AG08395 (cell line): Measurements from ENCODE around the gene ENAH.
A peak's percentile ranks its signal among the peaks of the same experiment; 100 is the strongest.

Experiments used
- DNase-seq: peaks from one replicate; pipeline ENCODE4 v3.0.0; 2012; ENCODE audit warnings: mixed read lengths, low spot score

The ENAH gene

DNA sequence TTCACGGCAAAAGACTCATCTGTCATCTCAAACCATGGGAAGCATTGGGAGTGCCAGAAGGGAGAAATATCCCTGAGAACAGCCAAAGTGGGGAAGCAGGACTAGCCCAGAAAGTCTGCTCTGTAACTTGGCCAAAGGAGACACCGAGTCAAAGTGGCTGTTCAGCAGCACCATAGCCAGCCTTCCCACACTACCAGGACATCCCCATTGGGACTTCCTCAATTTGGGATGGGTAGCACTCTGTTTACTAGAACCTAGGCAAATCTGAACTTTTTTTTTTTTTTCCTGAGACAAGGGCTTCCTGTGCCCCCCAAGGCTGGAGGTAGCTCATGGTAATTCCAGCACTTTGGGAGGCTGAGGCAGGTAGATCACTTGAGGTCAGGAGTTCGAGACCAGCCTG lies 93.0 kb downstream of the ENAH start:
- no peak for DNase-seq

DNA sequence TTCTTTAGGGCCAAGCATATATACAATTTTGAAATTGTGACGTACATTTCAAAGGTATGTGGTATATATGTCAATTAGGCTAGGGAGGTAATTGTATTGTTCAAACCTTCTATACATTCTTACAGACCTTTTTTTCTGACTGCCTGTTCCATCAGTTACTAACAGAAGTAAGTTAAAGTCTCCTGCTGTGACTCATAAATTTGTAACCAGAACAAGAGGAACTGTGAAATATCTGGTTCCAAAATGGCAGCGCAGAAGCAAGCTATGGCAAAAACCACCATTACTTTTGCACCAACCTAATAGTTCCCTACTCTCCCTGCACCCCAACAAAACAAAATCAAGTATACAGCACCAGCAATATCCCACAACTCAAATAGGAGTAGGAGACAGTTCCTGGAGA lies 93.6 kb downstream of the ENAH start:
- no peak for DNase-seq

DNA sequence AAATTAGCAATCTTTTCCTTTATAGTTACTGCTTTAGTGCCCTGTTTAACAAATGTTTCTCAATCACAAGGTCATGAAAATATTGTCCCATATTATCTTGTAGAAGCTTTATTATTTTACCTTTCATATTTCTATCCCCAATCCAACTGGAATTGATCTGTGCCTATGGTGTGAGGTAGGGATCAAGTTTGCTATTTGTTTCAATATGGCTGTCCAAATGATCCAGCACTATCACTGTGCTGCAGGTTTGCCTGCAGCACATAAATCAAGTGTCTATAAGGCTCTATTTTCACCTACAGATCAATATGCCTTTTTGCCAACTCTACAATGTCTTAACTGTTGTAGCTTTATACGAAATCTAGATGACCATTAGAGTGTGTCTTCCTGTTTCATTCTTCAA lies 96.2 kb downstream of the ENAH start:
- no peak for DNase-seq

DNA sequence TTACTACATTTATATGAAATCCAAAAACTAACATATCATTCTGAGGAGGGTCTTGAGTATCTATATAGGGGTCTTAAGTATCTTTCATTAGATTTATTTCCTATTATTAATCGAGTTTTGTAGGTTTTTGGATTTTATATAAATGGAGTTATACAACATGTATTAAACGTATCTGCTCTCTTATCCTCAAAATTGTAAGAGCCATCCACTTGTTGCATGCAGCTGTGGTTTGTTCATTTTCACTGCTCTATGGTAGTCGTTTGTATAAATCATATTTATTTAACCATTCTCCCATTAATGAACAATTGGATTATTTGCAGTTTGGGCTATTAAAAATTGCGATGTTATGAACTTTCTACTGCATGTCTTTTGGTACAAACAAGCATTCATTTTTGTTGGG lies 97.1 kb downstream of the ENAH start:
- DNase-seq, result no peak

DNA sequence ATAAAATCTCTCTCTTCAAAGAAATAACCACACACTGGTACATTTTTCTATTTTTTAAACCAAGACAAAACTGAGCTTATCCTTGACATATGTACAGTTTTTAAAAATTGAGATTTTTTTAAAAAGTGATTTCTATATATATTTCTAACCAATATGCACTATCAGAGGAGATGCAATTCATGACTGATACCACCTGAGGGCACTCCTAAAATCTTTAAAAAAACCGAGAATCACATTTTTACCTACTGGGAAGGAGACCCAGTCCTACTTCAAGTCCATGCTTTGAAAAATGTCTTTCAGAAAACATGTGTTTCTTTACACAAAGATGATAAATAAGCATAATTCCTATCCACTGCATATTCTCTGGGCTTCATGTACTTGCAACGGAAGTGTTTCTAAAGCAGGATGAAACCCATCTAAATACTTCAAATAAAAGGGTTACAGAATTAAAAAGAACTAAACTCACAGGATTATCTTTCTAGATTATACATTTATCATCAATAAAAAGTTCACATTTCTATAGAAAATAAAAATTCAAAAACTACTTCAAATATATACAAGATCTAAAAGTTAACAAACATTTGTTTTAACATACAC lies 98.6 kb downstream of the ENAH start:
- peak; percentile 46 for DNase-seq

DNA sequence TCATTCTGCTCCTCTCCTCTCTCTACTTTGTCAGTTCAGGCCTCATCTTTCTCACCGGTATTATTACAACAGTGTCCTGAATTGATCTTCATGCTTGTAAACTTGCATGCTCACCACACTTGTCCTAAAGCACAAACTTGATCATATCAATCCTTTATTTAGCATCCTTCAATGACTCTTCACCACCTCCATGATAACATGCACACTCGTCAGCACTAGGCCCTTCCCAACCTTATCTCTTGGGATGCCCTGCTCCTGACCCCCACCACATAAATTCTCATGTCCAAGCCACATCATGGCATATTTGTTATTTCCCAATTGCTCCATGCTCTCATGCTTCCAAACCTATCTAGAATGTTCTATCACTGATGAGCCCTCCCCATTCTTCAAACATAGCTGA lies 103.1 kb downstream of the ENAH start:
- DNase-seq, result no peak

DNA sequence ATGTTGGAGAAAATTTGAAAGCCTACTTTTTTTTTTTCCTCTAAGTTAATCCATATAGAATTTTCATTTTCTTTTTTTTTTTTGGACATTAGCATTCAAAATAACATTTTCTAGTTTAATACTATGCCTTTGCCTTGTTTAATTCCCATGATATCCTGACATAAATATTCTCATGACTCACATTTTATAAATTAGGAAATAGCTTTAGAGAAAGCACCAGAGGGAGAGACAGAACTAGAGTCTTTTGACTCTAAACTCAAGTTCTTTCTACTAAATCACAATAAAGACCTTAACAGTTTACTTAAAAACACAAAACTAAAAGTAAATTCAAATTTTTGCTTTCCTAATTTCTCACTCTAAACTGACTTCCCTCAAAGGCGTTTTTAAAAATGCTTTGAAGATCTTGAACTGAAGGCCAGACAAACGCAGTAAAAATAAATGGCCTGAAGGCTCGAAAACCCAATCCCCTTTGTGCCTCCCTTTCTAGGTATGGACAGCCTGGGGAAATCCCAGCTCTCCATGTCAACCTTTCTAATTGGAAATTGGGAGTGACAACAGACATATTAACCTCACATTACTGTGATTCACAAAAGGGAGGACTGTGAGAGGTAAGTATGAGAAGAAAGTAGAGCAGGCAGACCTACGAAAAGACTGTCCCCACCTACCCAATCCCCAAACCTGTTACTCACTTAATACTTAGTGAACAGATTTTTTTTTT lies 104.6 kb downstream of the ENAH start:
- peak; percentile 7 for DNase-seq

DNA sequence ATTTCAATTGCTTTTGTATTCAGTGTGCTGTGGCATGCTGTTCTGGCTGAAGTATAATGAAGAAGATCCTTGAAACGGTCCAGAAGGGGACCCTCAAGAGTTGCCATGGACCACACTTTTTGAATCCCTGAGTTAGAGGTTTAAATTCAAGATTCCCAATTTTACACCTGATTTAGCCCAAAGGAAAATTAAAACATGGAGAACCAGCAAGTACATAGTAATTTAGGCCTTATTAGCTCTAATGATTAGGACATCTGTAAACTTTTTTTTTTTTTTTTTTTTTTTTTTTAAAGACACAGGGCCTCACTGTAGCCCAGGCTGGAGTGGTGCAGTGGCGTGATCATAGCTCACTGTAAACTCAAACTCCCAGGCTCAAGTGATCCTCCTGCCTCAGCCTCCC lies 107.3 kb downstream of the ENAH start:
- DNase-seq, result no peak

DNA sequence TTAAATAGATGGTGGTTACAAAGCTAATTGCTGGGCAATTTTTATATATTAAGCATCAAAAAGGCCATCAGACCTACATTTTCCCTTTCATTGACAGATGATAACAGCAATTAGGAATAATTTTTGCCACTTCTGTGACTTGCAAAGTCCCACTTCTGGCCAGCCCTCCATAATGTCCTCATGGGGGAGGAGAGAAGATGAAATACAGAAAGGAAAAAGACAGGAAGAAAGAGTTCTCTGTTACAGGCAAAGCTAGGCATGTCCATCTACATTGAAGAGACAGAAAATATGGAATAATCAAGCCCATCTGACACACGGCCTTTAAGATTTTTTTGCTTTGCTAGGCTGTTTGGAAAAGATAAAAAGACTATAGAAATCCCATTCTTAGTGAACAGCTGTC lies 108.0 kb downstream of the ENAH start:
- no peak for DNase-seq

DNA sequence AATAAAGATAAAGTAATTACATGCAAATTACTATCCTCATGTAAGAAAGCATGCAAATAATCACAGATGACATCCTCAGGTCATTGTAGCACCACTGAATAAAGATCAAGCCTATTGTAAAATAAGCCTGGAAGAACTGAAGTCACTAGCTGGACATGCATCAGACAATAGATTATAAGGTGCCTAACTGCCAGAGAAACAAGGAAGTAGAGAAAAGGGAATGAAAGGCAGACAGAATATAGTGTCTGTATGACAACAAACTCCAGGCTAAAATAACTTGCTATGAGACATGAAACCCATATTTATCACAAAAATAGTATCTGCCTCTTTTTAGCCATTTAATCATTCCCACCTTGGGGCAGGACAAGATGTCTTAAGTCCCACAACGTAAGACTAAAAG lies 108.7 kb downstream of the ENAH start:
- DNase-seq, result no peak

DNA sequence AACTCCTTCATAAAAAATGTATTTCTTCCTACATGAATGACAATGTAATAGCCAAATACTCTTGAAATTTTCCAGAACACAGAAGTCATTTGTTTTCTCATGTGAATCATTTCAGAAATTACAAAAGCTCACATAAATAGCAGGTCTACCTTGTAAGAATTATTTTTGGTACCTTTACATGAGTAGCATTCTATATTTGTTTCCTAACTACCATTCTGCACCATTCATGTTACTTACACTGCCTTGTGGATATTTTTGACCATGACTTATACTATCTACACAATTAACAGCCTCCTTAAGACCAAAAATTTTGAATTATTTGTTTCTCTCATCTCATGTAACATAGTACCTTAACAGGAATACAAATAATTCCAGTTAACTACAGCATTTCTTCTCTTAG lies 109.6 kb downstream of the ENAH start:
- no peak for DNase-seq

DNA sequence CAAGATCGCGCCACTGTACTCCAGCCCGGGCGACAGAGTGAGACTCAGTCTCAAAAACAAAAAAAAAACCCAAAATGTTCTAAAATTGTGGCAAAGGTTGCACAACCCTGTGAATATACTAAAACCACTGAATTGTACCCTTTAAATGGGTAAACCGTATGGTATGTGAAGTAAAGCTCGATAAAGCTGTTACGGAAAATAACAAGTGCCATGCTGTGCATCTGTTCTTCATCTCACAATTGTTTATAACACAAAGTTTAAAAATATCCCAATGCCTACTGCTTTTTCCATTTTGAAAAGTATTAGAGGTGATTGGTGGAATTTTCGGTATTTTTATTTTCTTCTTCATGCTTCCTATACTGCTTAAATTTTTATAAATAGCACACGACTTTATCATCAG lies 111.5 kb downstream of the ENAH start:
- DNase-seq, result no peak

DNA sequence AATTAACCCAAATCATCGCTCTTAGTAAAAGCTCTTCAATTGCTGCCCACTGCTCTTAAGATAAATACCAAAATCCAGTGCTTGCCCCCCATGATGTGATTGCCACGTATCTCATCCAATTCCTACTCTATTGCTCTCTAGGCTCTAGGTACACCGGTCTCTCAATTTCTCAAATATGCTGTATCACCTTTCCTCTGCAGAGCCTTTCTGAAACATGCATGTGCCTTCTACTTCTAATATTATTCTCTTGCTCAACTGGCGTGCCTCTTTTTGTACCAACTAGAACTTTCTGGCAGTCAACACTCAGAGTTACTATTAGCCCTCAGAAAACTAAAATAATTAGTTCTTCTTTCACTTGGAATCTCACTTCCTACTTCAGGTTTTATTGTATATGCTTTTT lies 113.3 kb downstream of the ENAH start:
- DNase-seq, result no peak

DNA sequence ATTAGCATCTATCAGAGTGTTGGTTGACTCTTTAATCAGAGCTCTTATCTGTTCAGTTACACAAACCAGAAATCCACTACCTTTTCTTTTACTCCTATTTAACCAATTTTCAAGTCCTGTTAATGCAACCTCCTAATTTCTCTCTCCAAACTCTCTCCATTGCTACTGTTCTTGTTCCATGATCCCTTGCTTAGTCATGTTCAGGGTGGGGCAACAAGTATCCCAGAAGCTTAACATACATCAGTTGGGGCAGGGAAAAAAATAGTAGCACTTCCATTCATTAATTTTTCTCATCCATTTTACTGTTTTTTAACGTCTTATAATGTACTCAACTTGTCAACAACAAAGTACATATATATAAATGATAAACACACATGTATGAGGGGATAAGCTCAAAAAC lies 113.9 kb downstream of the ENAH start:
- no peak for DNase-seq

DNA sequence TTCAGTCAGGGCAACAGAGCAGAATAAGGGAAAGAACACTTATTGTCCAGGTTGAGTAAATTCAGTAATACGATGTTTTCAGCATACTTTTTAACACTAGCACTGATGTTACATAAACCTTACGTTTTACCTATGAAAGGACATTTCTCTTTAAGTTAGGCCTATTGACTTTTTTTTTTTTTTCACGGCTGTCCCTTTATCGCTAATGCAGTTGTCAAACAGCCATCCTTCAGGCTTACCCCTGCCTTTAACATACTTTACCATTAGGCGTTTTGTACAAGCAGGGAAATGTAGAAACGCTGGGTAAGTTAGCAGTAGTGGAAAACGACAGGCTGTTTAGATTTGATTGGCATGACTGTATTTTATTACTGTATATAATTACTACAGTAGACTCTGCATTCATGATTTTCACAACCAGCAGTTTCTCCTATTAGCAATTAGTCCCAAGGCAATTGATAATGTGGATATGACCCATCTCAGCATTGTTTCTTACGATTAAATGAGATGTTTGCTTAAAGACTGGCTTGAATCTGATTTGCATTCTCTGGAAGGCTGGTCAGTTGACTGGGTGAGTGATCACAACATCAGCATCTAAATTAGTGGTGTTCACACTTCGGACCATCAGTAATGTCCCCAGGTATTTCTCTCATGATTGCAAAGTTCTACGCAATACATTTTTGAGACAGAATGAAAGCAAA lies 115.2 kb downstream of the ENAH start:
- DNase-seq, result no peak

DNA sequence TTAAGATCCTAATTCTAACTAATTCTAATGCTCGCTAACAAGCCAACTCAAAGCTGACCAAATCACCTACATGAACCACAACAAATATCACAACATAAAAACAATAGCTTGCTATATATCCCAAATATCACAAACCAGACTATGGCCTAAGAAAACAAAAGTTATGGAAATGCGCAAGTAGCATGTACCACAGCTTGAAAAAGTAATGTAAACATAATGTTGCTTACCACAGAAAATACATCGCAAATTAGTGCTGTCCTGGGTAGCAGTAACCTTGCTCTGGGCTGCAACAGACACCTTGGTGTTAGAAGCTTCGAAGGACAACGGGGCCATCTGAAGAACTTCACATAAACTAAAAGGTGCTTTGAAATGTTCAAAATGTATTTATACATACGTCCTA lies 117.6 kb downstream of the ENAH start:
- DNase-seq, result no peak

DNA sequence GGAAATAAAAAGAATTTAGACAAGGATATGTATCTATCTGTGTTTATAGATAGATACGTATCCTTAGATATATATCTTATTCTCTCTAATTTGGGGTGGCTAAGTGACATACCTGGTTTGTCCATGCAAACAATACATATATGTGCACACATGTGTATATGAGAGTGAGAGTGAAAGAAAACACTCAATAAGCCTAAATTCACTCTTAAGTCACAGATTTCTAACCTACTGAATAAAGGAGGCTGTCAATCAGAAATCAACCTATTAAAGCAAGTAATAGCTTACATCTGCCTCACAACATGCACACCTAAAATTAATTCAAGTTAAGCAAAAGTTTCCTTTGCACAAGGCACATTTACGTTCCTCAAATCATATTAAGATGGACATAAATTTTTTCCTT lies 118.2 kb downstream of the ENAH start:
- no peak for DNase-seq

DNA sequence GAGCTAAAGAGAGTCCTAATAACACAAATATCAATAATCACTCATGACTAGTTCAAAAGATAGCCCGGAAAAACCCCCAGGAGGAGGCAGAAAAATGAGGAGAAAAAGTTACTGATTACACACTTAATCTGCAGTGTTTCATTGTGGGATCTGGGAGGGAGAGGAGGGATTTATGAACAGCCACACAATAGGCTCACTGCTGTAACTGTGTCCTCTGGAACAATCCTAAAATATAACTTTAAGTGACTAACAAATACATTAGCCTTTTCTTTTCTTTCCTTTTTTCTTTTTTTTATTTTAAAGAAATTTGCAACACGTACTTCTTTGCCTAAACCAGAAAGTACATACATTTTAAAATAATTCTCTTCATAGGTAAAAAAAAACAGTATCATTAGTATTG lies 118.8 kb downstream of the ENAH start:
- DNase-seq, result no peak

DNA sequence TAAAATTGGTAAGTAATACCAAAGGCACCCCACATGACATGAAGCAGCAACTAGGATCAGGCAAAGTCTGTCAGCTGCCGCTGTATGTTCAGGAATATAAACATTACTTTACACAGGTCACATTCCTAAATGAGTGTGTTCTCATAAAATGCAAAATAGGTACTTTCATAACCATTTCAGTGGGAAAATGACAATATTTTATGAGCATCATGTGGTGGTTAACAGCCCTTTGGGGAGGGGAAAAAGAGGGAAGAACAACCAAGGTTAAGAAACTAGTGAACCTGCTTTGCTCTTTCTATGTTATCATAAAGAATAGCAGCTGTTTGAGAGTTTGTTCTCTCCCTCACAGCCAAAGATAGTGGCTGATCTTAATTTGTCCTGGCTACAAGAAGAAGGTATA lies 119.7 kb downstream of the ENAH start:
- no peak for DNase-seq

DNA sequence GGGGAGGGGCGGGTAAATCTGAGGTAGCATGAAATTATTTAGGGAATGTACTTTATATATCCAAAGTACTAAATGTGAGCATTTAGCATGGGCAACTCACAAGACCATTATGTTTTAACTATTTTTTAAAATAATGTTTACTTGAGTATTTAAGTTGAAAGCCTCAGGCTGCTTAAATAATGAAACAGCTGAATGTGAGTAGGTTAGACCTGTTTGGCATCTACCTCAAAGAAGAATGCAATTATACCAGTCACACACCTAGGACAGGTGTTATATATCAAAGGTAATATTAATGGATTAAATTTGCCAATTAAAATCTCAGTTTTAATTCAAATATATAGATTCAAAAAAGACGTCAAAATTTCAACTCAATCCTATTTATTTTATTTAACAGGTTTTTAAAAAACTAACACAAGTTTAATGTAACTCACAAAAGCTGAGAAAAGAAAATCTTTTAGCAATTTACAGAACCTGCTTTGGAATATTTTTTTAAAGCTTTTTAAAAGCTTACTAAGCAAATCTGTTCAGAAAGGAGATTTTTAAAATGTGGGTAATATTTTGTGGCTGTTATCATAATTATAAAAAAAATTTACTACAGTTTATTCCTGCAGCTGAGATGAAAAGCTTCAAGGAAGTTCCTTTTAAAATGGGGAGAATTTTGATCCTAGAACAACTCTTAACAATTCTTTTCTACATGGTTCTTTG lies 120.5 kb downstream of the ENAH start:
- no peak for DNase-seq

DNA sequence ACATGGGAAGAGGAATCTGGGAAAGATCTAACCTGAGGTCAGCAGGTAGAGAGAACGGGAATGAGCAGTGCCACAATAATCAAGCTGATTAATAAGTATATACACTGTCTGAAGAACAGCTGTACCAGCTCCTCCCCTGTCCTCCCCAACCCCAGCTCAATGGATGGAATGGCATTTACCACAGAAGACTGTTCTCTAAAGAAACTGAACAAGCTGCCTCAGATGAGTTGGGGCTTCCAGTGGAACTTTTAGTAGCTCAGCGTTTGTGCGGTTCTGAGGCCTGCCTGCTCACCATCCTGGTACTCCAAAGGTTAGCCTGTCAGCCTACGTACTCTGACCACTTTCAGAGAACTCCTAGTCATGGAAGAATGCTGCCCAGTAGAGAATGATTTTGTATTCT lies 123.2 kb downstream of the ENAH start:
- DNase-seq, result no peak

DNA sequence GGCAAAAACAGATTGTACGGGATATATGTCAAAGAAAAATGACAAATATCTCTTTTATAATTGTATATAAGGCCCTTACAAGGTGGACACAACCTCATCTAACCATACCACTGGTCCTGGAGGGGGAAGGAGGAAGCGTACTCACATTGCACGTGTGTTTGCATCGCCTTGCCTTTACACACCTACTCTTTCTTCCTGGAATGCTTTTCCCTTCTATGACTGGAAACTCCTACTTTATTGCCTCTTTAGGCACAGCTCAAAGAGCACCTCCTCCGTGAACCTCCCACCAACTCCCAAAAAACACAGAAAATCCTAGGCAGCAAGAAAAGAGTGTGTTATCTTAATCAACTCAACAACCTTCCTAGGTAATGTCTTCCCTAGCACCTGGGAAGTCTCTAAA lies 125.3 kb downstream of the ENAH start:
- no peak for DNase-seq

DNA sequence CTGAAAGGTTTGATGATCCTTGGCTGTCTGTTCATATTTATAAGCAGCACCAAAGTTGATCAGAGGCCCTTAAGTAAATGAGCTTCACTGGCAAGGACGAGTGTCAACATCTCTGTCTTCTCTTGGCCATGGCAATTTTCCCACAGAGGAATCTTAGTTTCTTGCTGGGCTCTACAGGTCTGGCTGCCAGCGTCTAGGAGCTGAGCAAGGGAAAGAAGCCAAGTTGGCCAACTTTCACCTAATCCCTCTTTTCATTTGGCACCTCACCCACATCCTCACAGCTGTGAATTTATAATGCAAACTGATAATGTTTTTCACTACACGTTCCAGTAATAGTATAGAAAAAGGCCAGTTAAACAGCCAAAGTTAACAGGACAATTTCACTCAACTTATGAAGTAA lies 126.0 kb downstream of the ENAH start:
- DNase-seq, result no peak
